Inflammatory macrophage treated with lipopolysaccharide for 1 hour (primary cell): ENCODE results near the gene PLCB1.

Experiments used
- DNase-seq, 2 donors: peaks; one replicate each; pipeline ENCODE4 v3.0.0-alpha.2; 2020 to 2022

Gene PLCB1

DNA sequence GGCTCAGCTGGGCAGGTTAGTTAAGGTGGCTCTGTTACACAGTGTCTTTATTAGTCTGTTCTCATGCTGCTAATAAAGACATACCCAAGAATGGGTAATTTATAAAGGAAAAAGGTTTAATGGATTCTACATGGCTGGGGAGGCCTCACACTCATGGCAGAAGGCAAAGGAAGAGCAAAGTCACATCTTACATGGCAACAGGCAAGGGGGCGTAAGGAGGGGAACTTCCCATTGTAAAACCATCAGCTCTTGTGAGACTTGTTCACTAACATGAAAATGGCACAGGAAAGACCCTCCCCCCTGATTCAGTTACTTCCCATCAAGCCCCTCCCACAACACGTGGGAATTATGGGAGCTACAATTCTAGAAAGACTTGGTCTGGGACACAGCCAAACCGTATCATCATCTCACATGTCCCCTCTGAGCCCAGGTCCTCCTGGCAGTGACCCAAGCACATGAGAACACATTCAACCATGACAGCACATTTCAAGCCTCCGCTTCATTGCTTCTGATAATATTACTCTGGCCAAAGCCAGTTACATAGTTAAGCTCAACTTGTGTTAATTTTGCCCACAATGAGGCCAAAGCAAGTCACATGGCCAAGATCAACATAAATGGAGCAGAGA lies 383.9 kb downstream of the PLCB1 start:
- DNase-seq: no peak

DNA sequence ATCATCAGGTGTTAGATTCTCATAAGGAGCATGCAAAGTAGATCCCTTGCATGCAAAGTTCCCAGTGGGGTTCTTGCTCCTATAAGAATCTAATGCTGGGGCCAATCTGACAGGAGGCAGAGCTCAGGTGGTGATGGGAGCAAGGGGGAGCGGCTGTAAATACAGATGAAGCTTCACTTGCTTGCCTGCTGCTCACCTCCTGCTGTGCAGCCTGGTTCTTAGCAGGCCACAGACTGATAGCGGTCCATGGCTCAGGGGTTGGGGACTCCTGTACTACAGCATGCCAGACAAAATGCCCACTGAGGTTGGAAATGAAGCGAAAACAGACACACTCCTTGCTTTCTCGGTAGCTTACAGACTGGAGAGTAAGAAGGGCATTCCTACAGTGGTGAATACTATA lies 386.8 kb downstream of the PLCB1 start:
- DNase-seq: no peak

DNA sequence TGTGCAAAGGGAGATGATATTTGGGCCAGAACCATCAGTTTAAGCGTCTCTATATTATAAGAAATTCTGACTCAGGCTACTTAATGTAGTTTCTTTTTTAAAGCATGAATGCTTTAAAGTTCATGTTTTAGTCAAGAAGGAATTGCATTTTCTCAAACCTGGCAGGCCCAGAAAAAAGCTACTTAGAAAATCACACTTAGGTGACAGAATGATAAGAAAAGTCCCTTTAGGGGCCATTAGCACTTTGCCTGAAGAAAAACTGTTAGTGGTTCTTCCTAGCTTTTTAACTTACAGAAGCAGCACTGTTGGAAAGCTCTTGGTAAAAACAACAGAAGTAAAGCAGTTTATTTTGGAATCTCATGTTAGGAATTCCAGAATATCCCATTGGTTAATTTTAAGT lies 387.8 kb downstream of the PLCB1 start:
- DNase-seq: no peak

DNA sequence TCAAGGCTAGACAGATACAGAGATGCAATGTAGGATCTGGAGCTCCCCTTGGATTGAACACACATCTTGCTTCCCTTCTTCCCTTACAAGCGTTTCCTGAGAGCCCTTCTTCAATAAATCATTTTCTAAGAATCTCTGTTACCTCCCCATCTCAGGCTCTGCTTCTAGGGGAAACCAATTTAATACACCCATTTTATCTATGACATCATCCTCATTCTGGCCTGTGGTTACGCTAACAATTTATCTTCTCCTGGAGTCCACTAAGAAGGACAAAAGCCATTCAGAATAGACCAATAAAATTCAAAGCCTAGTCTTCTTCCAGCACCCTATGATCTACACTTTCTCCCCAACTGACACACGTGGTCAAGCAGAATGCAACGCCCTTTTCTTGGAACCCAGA lies 390.1 kb downstream of the PLCB1 start:
- no peak for DNase-seq

DNA sequence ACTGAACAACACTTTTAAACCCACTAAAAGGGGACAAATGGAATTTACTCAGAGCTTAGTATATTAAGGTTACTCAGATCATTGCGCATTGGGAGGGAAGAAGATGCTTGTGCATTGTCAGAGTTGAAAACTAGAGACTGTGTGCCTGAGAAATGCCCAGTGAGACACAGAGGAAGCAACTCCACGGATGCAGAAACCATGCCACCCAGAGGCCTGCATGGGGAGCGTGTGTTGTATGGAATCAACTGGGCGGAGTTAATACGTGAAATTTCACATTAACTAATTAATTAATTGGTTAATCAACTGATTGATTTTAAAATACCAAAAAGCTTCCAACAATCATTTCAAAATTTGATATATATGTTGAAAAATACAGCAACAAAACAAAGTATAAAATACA lies 391.6 kb downstream of the PLCB1 start:
- DNase-seq: peak; percentile 20 to 45

DNA sequence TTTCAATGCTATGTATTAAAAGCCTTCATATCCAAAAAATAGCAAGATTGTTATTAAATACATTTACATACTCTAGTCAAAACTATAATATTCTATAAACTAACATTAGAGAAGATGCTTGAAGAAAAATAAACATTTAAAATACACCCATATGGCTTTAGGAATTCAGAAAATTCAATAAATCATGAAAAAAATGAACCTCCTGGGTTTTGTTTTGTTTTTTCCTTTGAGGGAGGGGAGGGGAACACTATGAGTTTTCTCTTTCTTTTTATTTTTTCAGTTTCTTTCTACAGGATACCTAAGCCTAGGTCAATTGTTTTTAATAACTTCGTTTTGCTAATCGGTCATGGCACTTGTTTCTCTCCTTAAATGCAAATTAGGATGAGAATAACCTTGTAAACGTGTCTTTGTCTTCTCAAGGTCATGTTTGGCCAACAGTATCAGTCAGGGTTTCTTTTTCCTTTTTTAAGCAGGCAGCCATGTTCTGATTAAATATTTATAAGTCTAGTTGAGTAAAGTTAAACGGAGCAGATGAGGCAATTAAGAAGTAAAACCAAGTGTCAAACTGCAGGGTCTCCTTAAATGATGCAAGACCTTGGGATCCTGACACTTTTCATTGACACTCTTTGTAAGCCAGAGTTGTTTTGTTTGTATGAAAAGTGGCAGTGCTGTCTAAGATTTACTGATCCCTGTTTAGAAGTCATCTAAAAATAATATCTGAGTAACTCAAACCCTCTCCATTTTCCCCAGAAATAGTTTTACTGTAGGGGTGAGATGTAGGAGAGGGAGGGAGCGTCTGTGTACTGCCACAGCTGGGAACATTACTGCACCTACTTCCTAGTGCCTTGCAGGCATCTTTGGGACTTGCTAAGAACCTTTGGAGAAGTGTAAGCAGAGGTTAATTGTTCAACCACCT lies 392.3 kb downstream of the PLCB1 start:
- DNase-seq: no peak

DNA sequence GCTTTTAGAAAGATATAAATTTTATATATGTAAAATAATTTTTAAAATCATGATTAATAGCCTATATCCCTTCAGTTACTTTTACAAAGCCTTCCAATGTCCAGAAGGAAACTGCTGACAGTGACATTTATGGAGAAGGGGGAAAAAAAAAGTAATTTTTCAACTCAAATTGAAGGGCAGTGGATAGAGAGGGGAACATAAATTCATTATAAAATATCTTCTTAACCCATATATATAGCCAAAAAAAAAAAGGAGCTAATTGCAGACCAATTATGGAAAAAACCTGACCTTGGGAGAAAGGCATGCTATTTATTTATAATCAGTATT lies 392.9 kb downstream of the PLCB1 start:
- DNase-seq: no peak

DNA sequence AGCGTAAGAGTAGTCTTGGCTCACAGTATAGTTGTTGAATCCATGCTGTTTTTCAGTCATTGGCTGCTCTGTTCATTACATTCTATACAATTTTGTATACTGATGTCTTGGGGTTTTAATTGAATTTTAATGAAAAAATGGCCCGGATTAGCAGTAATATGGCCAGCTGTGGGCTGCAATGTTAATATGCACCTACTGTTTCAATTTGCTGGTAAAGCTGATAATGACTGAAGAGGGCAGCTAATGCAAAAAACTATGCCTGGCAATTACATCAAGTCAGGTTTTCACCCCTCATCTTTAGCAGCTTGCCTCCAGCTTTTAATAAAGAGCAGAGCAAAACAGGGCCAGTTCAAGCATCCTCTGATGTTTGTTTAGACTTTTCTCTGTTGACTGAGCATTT lies 394.5 kb downstream of the PLCB1 start:
- DNase-seq: no peak

DNA sequence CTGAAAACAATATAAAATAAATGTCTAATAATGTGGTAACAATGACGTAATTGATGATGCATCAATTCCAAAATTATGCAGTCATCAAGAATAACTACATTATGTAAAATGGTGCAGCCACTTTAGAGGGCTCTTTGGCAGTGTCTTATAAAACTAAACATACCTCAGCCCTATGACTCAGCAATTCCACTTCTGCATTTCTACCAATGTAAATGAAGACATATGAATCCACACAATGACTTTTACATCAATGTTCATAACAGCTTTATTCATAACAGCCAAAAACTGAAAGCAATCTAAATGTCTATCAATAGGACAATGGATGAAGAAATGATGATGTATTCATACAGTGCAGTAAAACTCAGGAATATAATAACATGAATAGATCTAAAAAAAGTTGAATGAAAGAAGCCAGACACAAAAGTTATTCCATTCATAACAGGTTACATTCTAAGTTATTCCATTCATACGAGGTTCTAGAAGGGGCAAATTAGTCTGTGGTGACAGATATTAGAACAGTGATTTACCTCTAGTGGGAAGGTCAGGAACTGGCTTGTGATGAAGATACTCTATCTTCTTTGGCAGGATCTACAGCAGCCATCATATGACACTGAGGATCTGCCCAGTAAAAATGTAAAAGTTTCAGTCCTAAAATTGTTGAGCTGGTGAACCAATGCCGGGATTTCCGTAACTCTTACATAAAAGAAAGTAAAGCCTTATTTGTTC lies 396.1 kb downstream of the PLCB1 start:
- DNase-seq: peak; percentile 71 to 80

DNA sequence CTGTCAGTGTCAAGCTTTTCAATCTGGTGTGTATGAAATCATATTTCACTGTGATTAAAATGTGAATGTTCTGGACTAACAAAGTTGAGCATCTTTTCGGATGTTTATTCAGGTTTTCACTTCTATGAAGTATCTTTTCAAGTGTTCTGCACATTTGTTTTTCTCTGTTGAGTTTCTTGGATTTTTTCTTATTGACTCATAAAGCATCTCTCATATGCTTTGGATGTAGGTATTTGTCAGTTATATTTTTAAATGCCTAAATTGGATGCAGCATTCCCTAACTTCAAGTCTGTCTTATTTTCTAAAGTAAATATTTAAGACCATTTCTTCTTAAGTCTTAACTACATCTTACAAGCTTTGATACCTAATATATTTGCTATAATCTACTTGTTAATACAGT lies 398.0 kb downstream of the PLCB1 start:
- no peak for DNase-seq

DNA sequence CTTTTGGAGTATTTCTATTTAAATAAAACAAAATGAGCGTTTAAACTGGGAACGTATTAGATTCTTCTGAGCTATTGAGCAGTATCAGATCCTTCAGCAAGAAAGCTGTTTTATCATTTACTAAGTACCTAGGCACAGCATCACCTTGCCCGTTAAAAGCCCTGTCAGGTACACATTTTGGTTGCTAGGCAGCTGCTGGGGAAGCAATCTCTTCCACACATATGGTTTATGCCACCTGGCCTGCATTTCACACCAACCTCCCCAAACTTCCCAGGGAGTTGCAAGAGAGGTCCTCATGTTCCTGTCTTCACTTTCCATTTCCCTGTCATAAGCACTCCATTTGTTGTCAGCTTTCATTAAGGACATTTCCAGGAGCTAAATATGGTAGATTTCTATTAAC lies 400.1 kb downstream of the PLCB1 start:
- no peak for DNase-seq

DNA sequence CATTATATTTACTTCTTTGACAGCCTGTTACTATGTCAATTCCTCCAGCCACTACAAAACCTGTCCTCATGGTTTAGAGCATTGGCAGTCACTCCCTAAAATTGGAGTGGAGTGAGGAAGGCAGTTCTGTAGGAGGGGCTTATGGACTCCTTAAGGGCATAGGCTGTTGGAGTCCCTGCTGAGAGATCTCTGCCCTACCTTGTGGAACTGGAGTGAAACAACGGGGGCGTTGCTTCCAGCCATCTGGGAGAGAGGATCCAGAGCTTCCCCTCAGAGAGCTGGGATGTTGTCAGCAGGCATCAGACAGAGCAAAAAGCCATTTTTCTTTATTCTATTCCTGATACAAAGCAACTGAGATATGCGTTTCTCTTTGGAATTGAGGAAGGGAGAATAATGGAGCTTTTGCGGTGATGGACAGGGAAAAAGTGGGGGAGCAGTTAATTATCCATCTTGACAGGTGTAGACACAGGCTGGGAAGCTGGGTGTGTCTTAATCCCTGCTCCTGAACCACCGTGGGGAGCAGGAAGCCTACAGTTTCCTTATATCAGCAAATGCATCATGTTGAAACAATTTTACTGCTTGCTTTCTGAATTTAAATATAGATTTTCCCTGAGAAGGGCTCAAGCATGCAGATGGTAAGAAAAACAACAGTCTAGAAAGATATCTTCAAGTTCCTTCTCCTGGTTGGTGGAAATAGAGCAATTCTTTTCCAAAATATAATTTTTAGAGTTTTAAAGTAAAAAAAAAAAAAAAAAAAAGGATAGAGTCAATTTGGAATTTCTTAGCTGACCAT lies 402.5 kb downstream of the PLCB1 start:
- DNase-seq: no peak

DNA sequence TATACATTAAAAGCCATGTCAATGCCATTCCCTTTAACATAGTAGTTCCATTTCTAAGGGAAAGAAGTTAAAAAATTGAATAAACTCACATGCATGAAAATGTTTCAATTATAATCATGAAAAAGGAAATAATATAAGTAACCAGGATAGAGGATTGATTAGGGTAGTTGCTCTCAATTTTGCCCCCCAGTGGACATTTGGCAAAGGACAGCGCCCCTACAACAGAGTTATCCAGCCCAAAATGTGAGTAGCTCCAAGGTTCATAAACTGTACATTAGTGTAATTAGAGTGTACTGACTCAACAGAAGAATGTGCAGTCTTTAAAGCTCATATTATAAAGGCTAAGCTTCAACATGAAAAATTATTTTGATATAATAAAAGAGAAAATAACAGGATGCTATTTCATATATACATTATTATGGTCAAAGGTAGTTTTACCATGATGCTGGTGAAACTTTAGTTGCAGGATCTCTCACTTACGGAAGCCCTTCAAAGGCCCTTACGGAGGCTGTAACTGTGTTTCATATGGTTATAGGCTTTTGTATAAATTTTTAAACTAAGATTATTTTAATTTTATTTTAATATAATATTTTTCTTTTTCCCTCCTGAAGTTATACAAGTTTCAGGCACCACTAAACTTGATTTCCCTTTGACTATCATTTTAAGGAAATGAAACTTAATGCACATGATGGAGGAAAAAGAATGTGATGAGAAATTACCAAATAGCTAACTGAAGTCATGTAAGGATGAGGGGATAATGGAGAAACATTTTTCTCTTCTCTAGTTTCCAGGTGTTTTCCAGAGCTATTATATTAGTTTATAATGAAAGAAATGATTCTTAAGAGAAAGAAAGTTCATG lies 403.6 kb downstream of the PLCB1 start:
- peak; percentile 29 to 51 for DNase-seq

DNA sequence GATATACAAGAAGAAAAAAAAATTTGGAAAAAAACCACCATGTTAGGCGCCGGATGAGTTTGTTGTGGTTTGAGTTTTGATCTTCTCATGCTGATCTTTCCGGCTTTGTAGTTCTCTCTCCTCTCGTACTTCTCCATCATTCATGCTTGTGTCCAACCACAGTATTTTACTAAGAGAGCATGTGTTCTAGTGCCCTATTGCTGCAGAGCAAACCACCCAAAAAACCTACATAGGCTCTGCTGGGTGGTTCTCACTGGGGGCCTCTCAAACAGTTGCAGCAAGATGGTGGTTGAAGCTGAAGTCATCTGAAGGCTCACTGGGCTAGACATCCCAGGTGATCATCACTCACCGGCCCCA lies 404.2 kb downstream of the PLCB1 start:
- no peak for DNase-seq

DNA sequence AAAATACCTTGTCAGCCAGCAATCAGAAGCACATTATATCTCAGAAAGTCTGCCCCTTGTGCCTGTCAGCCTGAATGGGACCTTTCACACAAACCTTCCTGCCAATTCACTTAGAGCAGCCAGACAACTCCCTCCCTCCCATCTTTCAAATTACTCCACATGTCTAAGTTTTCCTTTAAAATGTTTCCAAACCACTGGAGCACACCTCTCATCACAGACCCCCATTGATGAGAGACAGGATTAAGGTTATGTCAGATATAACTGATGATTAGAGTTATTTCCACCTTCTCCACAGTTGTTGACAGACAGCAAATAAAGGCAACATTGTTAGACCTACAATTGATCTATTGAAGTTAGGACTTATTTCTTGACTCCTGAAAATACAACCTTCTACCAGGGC lies 408.4 kb downstream of the PLCB1 start:
- DNase-seq: no peak

DNA sequence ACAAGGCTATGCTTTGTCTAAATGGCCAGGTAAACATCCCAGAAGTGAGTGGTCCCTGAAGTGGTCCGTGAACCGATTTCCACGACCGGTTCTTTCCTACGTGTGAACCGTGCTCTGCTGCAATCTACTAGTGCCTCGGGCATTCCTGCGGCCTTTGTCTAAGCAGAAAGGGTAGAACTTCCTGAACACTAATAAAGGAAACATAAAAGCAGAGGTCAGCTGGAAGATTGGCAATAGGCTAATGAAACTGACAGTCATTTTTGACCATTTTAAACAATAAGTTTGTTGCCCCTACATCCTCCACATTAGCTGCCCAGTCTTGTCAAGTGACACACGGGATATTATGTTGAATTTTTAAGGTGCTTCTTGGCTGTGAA lies 410.0 kb downstream of the PLCB1 start:
- DNase-seq: no peak

DNA sequence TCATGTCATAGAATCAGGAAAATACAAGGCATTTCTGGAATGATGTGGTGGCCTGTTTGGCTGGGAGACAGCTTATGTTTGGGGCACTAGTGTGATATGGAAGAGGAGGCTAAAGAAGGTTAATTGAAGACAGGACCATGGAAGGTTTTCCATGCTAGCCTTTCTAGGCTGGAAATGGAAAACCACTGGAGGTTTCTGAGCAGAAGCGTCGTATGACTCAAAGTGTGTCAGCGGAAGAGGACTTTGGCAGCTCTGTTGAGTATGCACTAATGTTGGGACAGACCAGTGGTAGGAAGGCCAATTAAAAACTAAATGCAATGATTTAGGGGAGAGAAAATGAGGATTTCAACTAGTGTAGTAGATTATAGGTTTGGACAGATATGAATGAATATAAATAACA lies 413.1 kb downstream of the PLCB1 start:
- DNase-seq: no peak

DNA sequence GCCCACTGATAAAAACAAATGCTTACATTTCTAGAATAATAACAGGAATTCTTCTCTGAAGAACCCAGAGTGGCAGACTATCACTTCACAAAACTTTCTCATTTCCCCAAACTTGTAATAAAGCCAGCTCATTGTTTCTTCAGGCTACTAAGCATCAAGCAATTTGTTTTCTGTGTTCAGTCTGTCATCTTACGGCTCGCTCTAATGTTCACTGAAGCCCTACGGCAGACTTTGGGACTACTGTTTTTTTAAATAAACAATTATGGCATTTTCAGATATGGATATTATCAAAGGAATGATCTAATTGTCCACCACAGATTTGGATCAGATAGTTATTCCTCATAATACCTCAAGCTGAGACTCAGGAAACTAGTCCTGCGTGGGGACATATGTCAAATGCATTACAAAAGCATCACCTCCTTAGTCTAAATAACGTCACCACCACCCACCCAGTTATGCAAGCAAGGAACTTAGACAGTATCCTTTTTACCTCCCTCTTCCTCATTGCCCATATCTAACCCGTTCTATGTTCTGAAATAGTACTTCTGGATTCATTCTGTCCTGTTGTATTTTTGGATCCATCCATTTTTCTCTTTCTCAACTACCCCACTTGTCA lies 415.1 kb downstream of the PLCB1 start:
- DNase-seq: peak; percentile 81 to 91

DNA sequence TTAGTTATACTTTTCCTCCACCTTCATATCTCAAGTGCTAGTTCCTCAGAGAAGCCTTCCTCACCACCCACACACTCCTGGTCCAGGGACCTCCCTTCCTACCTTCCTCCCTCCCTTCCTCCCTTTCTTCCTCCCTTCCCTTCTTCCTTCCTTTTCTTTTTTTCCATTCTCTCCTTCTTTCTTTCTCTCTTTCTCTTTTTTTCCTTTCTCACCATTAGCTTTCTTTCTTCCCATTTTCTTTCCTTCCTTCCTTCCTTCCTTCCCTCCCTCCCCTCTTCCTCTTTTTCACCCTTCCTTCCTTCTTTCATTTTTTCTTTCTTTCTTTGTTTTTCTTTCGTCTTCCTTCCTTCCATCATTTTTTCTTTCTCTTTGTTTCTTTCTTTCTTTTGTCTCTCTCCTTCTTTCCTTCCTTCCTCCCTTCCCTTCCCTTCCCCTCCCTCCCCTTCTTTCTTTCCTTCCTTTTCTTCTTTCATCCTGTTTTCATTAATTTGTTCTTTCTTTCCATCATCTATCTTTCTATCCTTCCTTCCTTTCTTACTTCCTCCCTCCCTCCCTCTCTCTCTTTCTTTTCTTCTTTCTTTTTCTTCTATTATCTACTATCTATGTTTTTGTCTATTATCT lies 416.0 kb downstream of the PLCB1 start:
- DNase-seq: no peak

DNA sequence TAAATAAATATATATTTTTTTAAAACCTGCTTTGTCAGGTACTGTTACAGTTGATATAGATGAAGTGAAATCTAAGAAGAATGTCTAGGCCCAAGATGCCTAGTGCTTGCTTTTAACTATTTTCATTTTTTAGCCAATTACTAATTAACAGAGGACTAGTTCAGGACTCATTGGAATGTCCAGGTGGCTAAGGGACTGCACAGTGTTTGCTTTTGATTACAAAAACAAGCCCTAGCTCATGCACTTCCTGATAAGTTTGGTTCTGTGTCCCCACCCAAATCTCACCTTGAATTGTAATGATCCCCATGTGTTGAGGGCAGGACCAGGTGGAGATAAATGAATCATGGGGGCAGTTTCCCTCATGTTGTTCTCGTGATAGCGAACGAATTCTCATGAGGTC lies 417.1 kb downstream of the PLCB1 start:
- DNase-seq: no peak

DNA sequence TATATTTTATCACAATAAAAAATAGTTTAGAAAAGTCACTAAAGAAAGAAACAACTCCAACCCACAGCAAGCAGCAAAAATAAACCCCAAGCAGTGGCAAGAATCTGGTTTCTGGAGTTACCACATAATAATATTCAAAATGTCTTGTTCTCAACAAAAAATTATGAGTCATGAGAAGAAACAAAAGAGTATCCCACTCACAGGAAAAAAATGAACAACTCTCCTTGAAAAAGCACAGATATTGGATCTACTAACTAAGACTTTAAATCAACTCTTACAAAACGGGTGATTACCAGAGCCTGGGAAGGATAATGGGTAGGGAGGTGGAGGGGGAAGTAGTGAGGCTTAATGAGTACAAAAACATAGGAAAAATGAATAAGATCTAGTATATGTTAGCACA lies 425.6 kb downstream of the PLCB1 start:
- DNase-seq: no peak
